IPS DF 4.7 (cell line): ENCODE measurements around the gene C16orf96.

Experiments
- DNase-seq: peaks from one replicate; pipeline ENCODE4 v3.0.0-alpha.2; 2013; ENCODE audit warnings: low spot score; ENCODE audit errors: extremely low read depth

Gene C16orf96

GRCh38 chr16:4601036-4601863 is 45.1 kb downstream of the C16orf96 start:
- DNase-seq, result no peak

GRCh38 chr16:4601864-4602186 is 45.7 kb downstream of the C16orf96 start:
- no peak for DNase-seq

GRCh38 chr16:4602331-4602730 is 46.2 kb downstream of the C16orf96 start:
- no peak for DNase-seq

GRCh38 chr16:4603624-4604170 is 47.6 kb downstream of the C16orf96 start:
- DNase-seq, result no peak

GRCh38 chr16:4604401-4604800 is 48.3 kb downstream of the C16orf96 start:
- DNase-seq, result no peak

GRCh38 chr16:4606354-4606753 is 50.2 kb downstream of the C16orf96 start:
- no peak for DNase-seq

GRCh38 chr16:4607841-4608703 is 51.9 kb downstream of the C16orf96 start:
- no peak for DNase-seq

- DNase-seq, result no peak
Measured at GRCh38 chr16:4608704-4608980, 52.5 kb downstream of the C16orf96 start.

GRCh38 chr16:4609200-4610010 is 53.3 kb downstream of the C16orf96 start:
- DNase-seq, result no peak

GRCh38 chr16:4610011-4611005 is 54.2 kb downstream of the C16orf96 start:
- no peak for DNase-seq

GRCh38 chr16:4611337-4612021 is 55.3 kb downstream of the C16orf96 start:
- no peak for DNase-seq

GRCh38 chr16:4612474-4612931 is 56.4 kb downstream of the C16orf96 start:
- DNase-seq, result no peak

- DNase-seq, result no peak
Measured at GRCh38 chr16:4612977-4613635, 57.0 kb downstream of the C16orf96 start.

GRCh38 chr16:4613636-4614570 is 57.8 kb downstream of the C16orf96 start:
- no peak for DNase-seq

- DNase-seq, result no peak
Measured at GRCh38 chr16:4614571-4615383, 58.6 kb downstream of the C16orf96 start, which contains the start of gene UBALD1. Gene UBALD1, minus strand, starts transcription at chr16:4614888. Its CDS starts 91 bp downstream, at chr16:4614797.

GRCh38 chr16:4615384-4616046 is 59.4 kb downstream of the C16orf96 start:
- no peak for DNase-seq
